Measurements from ENCODE around the gene UBE2Z. TPM values are rescaled to one million over a fixed set of nuclear protein-coding genes. Genes with fewer than 3 reads are reported as not detected.

Gene UBE2Z
- total and polyA plus RNA-seq, 2 donors (not counting 3 experiments of a cell fraction or from before 2014, with no cell fraction given), result 104 to 117 TPM

DNA sequence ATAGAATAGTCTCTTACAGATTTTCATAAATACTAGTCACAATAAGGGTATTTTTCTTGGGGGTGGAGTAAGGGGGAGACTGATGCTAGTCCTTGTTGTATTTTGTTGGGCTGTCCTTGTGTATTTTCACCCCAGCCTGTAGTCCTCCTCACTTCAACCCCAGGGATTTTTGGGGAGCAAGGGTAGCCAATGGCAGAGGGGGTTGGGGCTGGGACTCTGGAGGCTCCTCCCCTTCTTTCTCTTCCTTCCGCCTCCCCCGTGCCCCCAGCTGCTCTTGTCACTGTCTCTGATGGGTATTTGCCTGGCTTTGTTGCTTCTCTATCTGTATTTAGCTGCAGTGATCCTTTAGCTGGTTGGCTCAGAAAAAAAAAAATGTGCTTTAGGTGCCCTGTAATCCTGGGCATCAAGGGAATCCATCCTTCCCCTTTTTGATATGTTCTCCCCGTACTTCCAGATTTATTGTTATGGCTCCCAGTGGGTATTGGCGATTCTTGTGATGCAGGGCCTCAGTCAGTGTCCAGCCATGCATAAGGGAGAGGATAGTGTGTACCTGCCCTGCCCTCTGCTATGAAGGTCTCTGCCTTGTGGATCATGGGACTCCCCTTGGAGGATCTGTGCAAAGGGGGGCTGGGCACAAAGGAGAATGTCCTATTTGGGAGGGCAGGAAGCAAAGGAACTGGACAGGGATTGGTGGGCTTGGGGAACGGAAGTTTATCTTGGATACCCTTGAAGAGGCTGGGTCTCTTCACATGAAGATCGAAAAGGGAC is 20.0 kb downstream of the UBE2Z start:
- DNase-seq (ENCODE audit: low read depth, low spot score) (no peak), FAIRE-seq (no peak)
- ChIA-PET POLR2A (no interaction called here), CTCF (interaction anchor here (1.0 to 2.2 kb wide), 4 partner anchors 13 to 108 kb away, joined by 3 to 6 read pairs (median 3); no protein-coding TSS in a partner anchor)
- intact Hi-C loops (cut with micrococcal nuclease) (no loop called here), dilution Hi-C loops (cut with MboI; ENCODE audit: extremely low pct_ligation_motif_present, low sequenced_read_pairs) (no loop called here)
- no peak overlapping the region for H3K27ac ChIP-seq (ENCODE audit: insufficient read depth, low read depth, low read length)
- peaks cover 3% of the 10 kb centered on the region for H3K4me1 ChIP-seq (ENCODE audit: control insufficient read depth, extremely low read depth, insufficient read depth, low read length)
- H3K27me3 ChIP-seq (ENCODE audit: control insufficient read depth in 2 of 2, insufficient read depth in 2 of 2, low read length in 2 of 2), result no peaks in the 10 kb centered on the region
- H3K4me2 ChIP-seq (ENCODE audit: insufficient read depth, low read length), result no peak overlapping the region
- H3K79me2 ChIP-seq (ENCODE audit: control insufficient read depth, insufficient read depth, low read length), result peaks cover 2% of the 10 kb centered on the region
- H3K9ac ChIP-seq (replicated peaks; ENCODE audit: extremely low read depth, insufficient read depth, low read length), result no peak overlapping the region
- H2AFZ ChIP-seq (ENCODE audit: low read depth, low read length), result no peak overlapping the region
- no peak overlapping the region for H3K4me3 ChIP-seq (replicated peaks in 1 of 3; ENCODE audit: insufficient read depth in 1 of 3, low read depth in 1 of 3, low read length in 3 of 3)
- BruUV-seq (replicated peaks), result no TSS peak
- peaks cover 36 to 55% of the 10 kb centered on the region in 2 experiments for H3K36me3 ChIP-seq (ENCODE audit: control insufficient read depth in 2 of 2, extremely low read depth in 1 of 2, insufficient read depth in 2 of 2, low read length in 2 of 2)
- TF ChIP-seq FOS (IDR thresholded peaks at IDR 0.05; ENCODE audit: borderline replicate concordance, insufficient read depth, low read length) (no peak), POLR2A (IDR thresholded peaks at IDR 0.05; ENCODE audit: low read depth, low read length) (no peak)
- H3K9me1 ChIP-seq (replicated peaks; ENCODE audit: control insufficient read depth, extremely low read depth, insufficient read depth, low read length), result no peaks in the 10 kb centered on the region
- H4K20me1 ChIP-seq (replicated peaks; ENCODE audit: control insufficient read depth, extremely low read depth, insufficient read depth, low read length), result peaks cover 3% of the 10 kb centered on the region
- H3K9me3 ChIP-seq (replicated peaks; ENCODE audit: control insufficient read depth, insufficient read depth, low read length), result no peaks in the 10 kb centered on the region

DNA sequence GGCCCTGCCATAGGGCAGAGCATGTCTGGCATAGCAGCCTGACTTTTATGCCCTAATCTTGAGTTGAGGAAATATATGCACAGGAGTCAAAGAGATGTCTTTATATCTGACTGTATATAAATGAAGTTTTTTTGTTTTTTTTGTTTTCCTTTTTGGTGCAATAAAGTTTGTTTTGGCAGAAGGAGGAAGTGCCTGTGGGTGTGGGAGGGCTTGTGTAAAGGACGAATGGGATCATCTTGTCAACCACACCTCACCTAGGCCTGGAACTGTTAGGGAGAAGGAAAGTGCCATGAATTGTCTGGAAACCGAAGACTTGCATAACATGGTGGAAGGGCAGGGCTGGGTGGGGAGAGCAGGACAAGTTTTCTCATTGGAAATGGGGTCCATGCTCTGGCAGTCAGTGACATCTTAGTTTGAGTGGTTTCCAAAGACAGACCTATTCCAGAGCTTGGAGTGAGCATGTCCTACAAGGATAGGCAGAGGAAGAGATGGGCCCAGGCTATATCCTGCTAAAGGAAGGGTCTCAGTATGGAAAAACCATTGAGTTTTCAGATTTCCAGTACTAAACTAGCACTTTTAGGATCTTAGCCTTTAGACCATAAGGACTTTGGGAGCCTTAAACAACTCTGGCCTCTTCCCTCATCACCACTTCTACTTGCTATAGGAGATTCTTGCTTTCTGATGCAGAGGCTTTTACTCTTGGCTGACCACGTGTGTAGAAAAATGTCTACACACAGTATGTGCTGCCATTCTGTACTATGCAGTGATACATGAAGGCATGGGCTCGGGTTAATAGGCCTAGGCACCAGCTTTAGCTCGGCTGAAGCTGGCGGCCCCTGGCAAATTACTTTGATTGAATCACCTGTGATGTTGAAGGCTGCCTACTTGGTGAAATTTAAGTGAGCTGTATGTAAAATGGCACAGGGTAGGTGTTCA is 20.9 kb downstream of the UBE2Z start:
- peaks cover 3% of the 10 kb centered on the region for H4K20me1 ChIP-seq (replicated peaks; ENCODE audit: control insufficient read depth, extremely low read depth, insufficient read depth, low read length)
- H3K9ac ChIP-seq (replicated peaks; ENCODE audit: extremely low read depth, insufficient read depth, low read length), result no peak overlapping the region
- no peak overlapping the region for H2AFZ ChIP-seq (ENCODE audit: low read depth, low read length)

More for the DNA sequence above, 20.9 kb downstream of the UBE2Z start:
- Histone ChIP-seq H3K9me1 (replicated peaks; ENCODE audit: control insufficient read depth, extremely low read depth, insufficient read depth, low read length) (no peaks in the 10 kb centered on the region), H3K79me2 (ENCODE audit: control insufficient read depth, insufficient read depth, low read length) (peaks cover 2% of the 10 kb centered on the region), H3K27ac (ENCODE audit: insufficient read depth, low read depth, low read length) (no peak overlapping the region), H3K4me1 (ENCODE audit: control insufficient read depth, extremely low read depth, insufficient read depth, low read length) (peaks cover 3% of the 10 kb centered on the region), H3K4me3 (replicated peaks in 1 of 3; ENCODE audit: insufficient read depth in 1 of 3, low read depth in 1 of 3, low read length in 3 of 3) (no peak overlapping the region), H3K36me3 (ENCODE audit: control insufficient read depth in 2 of 2, extremely low read depth in 1 of 2, insufficient read depth in 2 of 2, low read length in 2 of 2) (peaks cover 40 to 49% of the 10 kb centered on the region in 2 experiments), H3K27me3 (ENCODE audit: control insufficient read depth in 2 of 2, insufficient read depth in 2 of 2, low read length in 2 of 2) (no peaks in the 10 kb centered on the region), H3K4me2 (ENCODE audit: insufficient read depth, low read length) (no peak overlapping the region), H3K9me3 (replicated peaks; ENCODE audit: control insufficient read depth, insufficient read depth, low read length) (no peaks in the 10 kb centered on the region)
- POLR2A ChIA-PET, result interaction anchor here (0.6 to 1.2 kb wide), 2 partner anchors 9 to 69 kb away, joined by 4 to 6 read pairs; no protein-coding TSS in a partner anchor
- dilution Hi-C loops (cut with MboI; ENCODE audit: extremely low pct_ligation_motif_present, low sequenced_read_pairs), result no loop called here
- CTCF ChIA-PET, result interaction anchor here (0.8 to 3.5 kb wide), 5 partner anchors 12 to 107 kb away, joined by 3 to 30 read pairs (median 6); no protein-coding TSS in a partner anchor
- intact Hi-C loops (cut with micrococcal nuclease), result no loop called here
- BruUV-seq (replicated peaks), result no TSS peak
- FAIRE-seq (peak; percentile 48), DNase-seq (ENCODE audit: low read depth, low spot score) (no peak)
- TF ChIP-seq POLR2A (IDR thresholded peaks at IDR 0.05; ENCODE audit: low read depth, low read length) (peak; percentile 36), POLR2AphosphoS5 (IDR thresholded peaks at IDR 0.05; ENCODE audit: insufficient read depth, low read depth, low read length) (peak; percentile 31), FOS (IDR thresholded peaks at IDR 0.05; ENCODE audit: borderline replicate concordance, insufficient read depth, low read length) (no peak)

All from endothelial cell of umbilical vein (primary cell).